GM12801 (cell line): ENCODE results near the gene SLC31A2.

Source experiments
- TF ChIP-seq, protein P1 (sequence below): IDR thresholded peaks from one replicate; pipeline ENCODE4 v1.5.1; 2011; ENCODE audit warnings: control low read depth; ENCODE audit not compliant: insufficient read length; ENCODE audit errors: extremely low read depth

Gene SLC31A2

GRCh38 chr9:113151696-113152630 is 1.2 kb downstream of the SLC31A2 start:
- TF ChIP-seq, protein P1, sequence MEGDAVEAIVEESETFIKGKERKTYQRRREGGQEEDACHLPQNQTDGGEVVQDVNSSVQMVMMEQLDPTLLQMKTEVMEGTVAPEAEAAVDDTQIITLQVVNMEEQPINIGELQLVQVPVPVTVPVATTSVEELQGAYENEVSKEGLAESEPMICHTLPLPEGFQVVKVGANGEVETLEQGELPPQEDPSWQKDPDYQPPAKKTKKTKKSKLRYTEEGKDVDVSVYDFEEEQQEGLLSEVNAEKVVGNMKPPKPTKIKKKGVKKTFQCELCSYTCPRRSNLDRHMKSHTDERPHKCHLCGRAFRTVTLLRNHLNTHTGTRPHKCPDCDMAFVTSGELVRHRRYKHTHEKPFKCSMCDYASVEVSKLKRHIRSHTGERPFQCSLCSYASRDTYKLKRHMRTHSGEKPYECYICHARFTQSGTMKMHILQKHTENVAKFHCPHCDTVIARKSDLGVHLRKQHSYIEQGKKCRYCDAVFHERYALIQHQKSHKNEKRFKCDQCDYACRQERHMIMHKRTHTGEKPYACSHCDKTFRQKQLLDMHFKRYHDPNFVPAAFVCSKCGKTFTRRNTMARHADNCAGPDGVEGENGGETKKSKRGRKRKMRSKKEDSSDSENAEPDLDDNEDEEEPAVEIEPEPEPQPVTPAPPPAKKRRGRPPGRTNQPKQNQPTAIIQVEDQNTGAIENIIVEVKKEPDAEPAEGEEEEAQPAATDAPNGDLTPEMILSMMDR, result no peak

DNA sequence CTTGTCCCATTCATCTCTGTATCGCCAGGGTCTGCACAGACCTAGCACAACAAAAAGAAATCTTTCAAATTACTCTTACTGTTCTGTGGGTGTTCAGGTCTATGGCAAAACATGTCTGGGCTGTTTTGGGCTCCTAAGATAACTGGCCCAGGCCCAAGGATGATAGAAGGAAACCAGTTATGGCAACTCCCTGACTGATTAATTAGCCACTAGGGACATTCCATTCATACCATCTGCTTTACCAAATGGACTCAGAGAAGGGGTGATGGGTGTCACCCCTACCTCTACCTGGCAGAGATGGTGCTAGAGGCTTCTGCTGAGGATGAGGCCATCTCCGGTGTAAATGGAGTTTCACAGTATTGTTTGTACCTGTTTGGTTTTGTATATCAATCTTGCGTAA is 1.9 kb downstream of the SLC31A2 start:
- TF ChIP-seq, protein P1, result no peak

DNA sequence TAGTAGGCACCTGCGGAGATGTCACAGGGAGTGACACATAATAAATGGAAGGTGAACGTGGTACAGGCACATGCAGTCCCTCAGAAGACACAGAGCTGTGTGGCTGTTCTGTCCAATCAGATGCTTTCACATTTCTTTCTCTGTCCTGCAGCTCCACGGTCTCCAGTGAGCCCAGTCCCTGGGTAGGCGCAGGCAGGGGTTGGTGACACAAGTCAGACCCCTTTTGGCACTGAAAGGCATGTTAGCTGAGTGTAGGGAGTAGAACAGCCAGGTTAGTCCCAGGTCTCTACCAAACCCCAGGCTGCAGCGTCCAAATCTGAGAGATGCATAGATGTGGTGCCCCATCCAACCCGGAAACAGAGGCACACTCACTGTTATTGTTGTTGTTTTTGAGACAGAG is 2.8 kb downstream of the SLC31A2 start:
- TF ChIP-seq, protein P1, result no peak

DNA sequence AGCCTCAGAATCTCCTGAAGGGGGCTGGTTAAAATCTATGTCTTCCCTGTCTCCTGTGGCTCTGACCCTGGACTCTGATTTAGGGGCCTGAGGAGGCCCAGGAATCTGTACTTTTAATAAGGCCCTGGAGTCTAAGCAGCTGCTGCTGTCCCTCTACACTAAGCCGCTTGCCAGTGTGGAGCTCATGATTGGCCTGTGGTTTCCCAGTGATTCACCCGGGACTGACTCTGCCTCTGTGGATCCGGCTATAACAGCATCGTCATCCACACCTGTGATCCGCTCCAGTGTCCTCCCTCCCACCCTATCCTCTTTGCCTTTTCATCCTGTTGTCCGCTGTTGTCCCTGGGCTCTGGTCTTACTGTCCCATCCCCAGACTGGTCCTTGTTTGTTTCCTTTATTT is 3.7 kb downstream of the SLC31A2 start:
- TF ChIP-seq, protein P1, result no peak

DNA sequence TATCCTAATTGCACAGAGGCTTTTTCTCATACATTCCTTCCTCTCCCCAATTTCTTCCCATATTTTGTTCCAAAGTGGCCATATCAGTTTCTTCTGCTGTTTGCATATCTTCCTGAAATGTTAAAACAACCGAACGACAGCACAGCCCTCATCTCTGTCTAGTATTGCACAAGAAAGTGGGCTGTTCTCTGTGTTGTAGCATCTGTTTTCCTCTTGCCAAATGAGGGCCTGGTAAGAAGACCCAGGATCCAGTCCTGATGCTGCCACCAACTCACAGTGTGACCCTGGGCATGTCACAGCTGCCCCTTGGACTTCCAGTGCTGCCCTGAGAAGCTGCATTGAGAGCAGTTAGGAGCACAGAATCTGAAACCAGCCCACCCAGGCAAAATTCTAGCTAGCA is 4.1 kb downstream of the SLC31A2 start:
- TF ChIP-seq, protein P1, result no peak

DNA sequence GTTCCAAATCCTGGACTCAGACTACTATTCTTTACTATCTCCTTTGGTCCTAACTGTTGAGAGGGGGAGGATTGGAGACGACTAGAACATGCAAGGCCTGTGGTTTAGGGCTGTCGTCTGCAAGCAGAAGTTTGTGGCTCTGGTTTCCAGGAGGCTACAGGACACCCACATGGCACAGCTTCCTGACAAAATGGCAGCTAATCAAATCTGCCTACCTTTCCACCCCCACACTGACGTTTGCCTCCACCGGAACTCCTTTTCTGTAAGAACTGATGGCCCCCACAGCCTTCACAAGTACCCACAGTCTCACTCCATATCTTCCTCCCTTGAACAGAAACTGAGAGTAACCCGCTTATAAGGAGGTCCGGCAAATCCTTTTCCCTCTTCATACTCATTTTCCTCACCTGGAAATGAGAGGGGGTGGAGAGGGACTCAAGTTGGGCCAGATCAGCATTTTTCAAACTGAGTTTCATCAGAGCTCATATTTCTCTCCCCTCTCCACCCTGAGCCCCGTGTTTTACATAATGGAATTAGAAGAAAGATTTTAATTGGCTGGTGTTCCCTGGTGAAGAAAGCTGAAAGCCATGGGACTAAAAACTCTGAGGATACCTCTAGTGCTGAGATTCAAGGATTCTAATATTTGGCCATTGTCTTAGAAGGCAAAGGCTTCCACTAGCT is 5.2 kb downstream of the SLC31A2 start:
- TF ChIP-seq, protein P1, result no peak

- TF ChIP-seq, protein P1, result no peak
Observed at GRCh38 chr9:113156880-113157279, 6.1 kb downstream of the SLC31A2 start.
